Left hindlimb (tissue), 1 donor: ENCODE data around the gene FGF14.
A peak's percentile ranks its signal among the peaks of the same experiment; 100 is the strongest.

Source experiments
- DNase-seq: peaks from one replicate; pipeline ENCODE4 v3.0.0-alpha.2; 2018

The FGF14 gene

GRCh38 chr13:101755228-101755887, 646.5 kb downstream of the FGF14 start:
- no peak for DNase-seq

GRCh38 chr13:101752432-101752831, 649.4 kb downstream of the FGF14 start:
- DNase-seq = no peak

- DNase-seq = no peak
Observed at GRCh38 chr13:101751488-101751887, 650.4 kb downstream of the FGF14 start.

DNA sequence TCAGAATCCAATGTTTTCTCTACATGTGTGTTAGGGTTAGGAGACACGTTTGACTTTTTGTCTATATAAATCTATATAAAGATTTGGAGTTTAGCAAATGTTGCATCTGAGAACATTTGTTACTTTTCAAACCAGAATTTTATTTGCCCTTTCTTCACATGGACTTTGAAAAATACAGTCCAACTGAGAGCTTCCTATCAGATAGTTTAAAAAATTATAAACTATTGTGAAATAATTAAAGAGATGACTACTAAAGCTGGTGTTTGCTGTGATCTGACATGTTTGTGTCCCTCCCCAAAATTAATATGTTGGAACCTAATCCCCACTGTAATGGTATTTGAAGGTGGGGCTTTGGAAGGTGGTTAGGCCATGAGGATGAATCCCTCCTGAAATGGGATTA, 652.3 kb downstream of the FGF14 start:
- no peak for DNase-seq

- no peak for DNase-seq
Observed at GRCh38 chr13:101747039-101747438, 654.8 kb downstream of the FGF14 start.

DNA sequence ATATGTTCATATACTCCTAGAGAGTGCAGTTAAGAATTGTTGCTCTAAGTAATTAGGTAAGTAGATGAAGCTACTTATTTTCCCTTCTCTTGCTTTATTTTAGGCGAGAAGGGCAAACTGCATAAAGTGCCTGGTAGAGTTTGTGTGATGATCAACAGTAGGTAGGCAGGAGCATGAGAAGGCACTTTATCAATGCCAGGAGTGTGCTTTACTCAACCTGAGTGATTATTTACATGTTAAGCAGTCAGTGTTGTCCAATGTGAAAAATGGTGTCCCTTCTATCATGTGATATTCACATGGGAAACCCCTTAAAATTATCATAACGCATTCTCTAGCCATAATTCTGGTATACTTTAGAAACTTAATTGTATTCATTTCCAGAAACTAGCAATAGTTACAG, 655.3 kb downstream of the FGF14 start:
- DNase-seq = no peak

DNA sequence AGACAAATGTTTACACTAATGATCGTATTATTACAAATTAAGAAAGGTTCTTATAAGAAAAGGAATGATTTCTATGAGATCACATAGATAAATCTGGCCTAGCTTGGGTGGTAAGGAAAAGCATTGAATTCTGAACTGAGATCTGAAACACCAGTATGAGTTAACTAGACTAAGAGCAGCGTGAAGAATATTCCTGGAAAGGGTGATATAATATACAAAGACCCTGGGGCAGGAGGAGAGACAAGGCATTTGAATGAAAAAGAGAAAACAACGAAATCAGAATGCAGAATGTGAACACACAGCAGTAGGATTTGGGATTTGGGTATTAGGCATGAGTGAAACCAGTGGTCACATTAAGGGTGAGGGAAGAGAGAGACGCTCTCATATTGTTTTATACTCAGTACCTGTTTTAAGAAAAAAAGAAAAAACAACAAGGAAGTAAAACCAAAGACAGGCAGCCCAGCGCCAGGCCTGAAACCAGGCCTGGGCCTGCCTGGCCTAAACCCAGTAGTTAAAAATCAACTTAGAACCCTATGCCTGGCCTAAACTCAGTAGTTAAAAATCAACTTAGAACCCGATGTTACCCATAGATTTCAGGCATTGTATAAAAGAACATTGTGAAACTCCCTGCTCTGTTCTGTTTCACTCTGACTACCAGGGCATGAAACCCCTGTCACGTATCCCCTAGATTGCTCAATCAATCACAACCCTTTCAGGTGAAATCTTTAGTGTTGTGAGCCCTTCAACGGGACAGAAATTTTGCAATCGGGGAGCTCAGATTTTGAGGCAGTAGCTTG, 662.3 kb downstream of the FGF14 start:
- DNase-seq = no peak

DNA sequence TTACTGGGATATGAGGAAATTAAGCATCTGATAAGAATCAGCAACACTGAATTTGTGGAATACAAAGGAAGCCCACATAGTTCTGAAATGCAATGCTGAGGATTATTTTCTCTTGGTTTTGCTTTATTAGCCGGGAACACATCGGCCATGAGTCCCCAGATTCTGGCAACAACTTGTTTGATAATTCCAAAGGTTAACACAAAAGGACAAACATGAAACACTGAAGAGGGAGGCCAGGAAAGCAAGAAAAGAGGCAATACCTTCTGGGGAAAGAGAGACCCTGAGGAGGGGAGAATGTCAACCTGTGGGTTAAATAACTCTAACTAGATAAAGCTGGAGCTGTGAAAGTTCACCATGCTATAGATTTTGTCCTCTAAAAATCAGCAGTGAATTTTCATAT, 663.5 kb downstream of the FGF14 start:
- DNase-seq = no peak

- no peak for DNase-seq
Observed at GRCh38 chr13:101736566-101736965, 665.3 kb downstream of the FGF14 start.

DNA sequence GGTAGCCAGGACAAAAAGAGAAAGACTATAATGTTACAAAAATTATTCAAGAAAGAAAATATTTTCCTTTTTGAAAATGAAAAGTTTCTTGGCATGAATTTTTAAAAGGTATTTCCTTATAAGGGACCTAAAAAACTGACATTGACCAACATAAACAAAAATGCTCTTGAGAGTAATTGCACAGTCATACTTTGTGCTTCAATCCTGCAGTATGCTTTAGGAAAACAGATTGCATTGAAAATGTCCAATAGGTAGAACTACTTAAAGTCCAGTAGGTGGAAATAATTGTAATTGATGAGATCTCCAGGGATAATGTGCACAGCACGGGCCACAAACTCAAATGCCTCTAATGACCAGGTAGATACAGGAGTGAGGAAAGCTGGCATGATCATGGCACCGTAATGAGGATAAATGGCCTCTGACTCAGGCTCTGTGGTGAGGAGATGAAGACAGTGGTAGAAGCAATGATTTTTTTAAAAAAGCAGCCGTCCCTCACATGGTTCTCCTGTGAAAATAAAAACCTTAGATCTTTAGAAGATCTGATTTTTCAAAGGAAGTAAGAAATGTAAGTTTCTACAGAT, 671.3 kb downstream of the FGF14 start:
- no peak for DNase-seq

GRCh38 chr13:101728615-101729014, 673.2 kb downstream of the FGF14 start:
- no peak for DNase-seq

DNA sequence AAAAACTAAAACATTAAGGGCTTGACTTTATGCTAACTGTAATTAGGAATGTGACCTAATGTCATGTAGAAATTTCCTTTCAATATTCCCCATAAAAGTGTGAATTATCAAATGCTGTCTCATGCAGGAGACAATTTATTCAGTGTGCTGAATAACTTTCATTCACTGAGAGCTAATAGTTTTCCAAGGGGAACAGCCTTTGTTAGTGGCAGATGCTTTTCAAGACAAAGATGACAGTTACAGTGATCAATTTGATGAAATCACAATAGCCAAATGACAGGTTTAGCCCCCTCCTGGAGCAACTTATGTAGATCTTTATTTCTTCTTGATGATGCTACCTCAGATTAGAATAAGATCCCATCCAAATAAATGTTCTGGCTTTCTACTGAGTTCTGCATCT, 673.8 kb downstream of the FGF14 start:
- no peak for DNase-seq

DNA sequence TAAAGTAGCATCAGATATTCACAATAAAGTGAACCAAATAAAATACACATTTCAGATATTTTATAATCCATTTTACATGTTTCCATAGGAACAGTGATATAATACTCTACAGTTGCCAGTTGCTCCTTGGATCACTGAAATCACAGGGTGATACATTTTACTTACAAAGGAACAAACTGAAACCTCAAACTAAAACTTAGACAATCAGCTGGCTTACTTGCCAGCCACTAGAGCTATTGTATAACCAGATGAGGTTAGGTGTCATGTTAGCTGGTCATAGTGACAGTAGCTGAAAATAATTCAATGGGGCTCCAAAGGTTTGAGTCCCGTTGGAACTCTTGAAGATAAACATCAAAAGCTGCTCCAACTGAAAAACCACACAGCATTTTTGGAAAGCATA, 674.7 kb downstream of the FGF14 start:
- DNase-seq = no peak

DNA sequence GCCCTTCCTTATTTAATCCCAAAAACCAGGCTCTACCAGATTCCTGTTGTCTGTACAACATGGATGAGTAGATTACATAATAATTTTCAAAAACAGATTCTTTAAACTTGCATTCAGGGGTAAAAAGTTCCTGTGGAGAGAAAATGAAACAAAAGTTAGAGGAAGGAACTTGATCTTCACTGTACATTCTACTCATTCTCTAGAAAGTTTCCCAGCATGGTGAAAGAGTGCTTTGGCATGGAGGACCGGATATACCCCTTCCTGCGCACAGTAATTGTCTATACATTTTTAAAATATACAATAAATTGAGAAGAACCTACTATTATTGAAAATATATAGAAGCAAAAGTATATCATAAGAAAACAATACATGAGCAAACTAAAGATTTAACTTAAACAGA, 675.2 kb downstream of the FGF14 start:
- DNase-seq = no peak

DNA sequence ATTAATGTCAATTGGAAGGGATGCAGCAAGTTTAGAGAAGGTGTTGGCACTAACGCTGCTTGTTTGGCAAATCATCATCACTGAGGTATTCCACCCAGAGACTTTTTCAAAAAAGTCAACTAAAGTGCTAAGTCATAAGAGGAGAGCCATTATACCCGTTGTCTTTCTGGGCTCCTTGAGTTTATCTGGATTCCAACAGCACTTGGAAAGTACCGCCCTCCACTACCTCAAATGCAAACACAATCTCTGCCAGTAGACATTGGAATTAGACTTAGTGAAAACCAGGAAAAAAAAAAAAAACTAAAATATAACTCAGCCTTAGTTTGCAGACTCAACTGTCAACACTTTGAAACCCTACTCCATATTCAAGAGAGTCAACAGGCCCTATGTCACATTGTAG, 683.4 kb downstream of the FGF14 start:
- DNase-seq = no peak

- DNase-seq = no peak
Observed at GRCh38 chr13:101717353-101717752, 684.5 kb downstream of the FGF14 start.

DNA sequence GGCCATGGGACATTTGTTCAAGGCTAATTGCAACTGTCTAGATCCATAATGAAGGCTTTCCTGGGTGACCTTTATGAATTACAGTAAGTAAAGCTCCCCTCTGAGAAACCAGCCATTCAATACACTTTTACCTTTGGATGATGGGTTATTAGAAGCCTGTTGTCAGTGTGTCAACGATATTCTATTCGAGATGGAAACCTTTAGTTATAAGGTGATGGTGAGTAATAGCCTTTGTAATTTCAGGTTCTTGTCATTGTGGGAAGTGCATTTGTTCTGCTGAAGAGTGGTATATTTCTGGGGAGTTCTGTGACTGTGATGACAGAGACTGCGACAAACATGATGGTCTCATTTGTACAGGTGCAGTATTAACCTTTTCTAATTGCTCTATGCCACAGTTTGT, 687.7 kb downstream of the FGF14 start:
- DNase-seq = no peak

GRCh38 chr13:101712026-101712348, 689.9 kb downstream of the FGF14 start:
- no peak for DNase-seq

GRCh38 chr13:101711307-101712025, 690.4 kb downstream of the FGF14 start:
- DNase-seq = no peak

DNA sequence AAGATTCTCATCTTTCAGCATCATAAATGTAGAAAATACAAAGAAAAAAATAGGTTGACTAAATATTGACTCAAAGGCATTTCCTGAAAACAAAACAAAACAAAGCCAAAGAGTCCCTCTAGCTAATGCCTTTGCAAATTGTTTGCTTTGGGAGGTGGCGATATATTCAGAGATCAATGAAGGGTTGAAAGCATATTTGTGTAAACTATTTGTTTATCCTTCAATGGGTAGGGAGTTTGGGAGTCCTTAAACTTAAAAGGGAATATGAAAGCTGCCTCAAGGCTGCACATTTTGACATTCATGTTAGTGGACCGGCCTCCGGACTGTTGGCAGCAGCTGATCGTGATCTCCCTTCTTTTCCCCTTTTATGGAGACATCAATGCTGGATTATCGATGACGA, 691.9 kb downstream of the FGF14 start:
- DNase-seq = no peak

- DNase-seq = no peak
Observed at GRCh38 chr13:101708115-101708514, 693.7 kb downstream of the FGF14 start.

DNA sequence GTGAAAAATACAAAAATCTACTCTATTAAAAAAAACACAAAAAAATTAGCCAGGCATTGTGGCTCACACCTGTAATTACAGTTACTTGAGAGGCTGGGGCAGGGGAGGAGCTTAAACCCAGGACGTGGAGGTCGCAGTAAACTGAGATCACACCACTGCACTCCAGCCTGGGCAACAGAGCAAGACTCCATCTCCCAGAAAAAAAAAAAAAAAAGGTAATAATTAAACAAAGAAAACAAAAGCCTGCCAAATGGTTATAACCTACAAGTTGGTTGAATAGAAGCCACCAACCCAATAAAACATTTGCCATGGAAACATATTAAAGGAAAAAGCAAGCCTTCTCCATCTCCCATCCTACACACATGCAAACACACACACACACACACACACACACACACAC, 694.2 kb downstream of the FGF14 start:
- DNase-seq = no peak

GRCh38 chr13:101706651-101707050, 695.2 kb downstream of the FGF14 start:
- DNase-seq = peak; percentile 49

DNA sequence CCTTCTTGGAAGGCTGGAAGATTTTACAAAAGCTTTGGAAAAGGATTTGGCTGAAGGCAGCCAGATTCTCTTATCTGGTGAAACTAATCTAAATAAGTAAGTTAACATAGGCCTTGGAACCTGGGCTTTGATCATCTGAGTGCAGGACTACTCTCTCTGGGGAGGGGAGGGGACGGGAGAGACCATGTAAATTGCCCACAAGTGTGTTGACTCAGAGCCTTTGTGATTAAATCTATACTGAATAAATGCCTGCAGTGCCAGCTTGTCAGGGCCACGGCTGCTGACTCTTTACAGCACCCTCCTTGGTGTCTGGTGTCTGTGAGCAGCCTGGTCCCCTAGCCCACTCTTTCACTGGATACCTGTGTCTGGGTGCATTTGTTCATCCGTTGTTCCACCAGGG, 698.0 kb downstream of the FGF14 start:
- DNase-seq = no peak
